ENCODE measurements around the gene TNIP2.
"Not testable (repeated sequence)": the region's sequence is repeated elsewhere in the genome, so short reads cannot be mapped to it uniquely, and the experiment has no call there.

Gene TNIP2

DNA sequence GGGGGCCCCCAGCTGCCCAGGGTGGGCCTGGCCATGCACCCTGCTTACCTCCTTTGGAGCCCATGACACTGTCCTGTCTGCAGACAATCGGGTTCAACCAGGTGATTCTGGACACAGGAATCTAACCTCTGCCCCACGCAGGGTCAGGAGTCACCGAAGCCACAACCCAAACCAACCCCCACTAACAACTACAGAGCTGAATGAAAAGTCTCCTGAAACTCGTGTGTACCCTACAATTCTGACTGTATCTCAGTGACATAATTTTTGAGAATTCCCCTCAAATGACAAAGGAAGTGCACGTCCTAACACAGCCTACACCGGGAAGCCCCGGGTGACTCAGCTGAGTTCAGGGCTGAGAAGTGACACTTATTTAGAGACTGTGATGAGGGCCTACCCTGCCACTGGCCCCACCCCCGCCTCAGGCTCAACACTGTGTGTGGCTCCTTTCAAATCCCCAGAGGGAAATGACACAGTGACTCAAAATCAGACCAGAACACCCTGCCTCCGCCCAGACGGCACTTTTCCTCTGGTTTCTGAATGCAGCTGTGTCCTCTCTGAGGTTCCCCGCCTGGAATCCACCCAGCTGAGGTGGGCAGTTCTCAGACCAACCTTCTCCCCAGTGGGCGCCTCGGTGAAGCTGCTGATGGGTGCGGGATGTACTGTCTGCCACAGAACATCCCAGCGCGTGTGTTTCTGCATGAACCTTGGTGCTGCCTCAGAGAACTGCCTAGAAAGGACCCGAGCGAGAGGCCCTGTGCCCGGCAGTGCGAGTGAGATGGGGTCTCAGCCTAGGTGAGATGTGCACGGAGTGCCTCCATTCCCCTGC lies 9.9 kb downstream of the TNIP2 start:
- DNase-seq (ENCODE audit: insufficient read length, low spot score) (peak; percentile 84), FAIRE-seq (peak; percentile 100)

DNA sequence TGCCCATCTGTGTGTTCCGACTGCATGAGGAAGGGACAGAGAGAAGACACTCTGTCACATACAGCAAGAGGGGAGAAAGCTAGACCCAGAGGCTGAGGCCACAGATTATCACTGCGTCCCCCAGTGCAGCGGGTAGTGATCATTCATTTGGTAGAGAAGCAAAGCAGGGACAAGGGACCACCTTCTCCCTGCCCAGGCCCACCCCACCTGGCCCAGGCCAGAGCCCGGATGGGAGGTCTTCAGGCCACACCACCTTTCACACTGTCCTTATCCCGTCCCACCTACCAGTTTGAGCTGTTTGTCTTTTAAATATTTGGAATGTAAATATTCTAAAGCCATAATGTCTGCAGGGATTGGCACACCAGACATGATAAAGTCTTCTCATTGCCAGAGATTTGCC lies 10.6 kb downstream of the TNIP2 start:
- no peak for DNase-seq (ENCODE audit: insufficient read length, low spot score)
- FAIRE-seq = peak; percentile 44

DNA sequence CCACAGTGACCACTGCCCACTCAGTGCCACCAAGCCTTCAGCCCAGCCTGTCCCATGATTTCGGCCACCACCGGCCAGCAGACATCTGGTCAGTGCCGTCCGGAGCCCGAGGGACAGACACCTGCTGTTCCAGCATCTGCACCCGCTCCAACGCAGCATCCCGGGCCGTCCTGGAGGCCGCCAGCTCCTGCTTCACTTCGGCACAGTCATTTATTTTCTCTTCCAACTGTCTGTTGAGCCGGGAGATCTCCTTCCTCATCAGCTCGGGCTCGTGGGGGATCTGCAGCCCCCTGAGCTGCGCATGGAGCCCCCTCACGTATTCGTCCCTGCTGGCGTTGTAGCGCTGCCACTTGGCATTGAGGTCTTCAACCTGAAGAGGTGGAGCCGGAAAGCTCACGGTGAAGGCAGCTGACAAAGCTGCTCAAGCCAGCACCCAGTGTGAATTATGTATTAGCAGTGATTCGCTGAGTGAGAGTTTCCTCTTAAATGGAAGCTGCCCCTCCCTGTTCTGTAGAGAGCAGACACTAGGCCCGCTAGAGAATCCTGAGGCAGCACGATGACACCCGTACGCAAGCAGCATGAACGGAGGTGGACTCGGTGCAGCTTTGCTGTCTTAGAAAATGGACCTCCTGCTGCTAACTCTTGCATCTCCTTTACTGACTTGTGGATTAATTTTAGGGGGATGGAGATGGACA lies 11.4 kb downstream of the TNIP2 start:
- FAIRE-seq = no peak

DNA sequence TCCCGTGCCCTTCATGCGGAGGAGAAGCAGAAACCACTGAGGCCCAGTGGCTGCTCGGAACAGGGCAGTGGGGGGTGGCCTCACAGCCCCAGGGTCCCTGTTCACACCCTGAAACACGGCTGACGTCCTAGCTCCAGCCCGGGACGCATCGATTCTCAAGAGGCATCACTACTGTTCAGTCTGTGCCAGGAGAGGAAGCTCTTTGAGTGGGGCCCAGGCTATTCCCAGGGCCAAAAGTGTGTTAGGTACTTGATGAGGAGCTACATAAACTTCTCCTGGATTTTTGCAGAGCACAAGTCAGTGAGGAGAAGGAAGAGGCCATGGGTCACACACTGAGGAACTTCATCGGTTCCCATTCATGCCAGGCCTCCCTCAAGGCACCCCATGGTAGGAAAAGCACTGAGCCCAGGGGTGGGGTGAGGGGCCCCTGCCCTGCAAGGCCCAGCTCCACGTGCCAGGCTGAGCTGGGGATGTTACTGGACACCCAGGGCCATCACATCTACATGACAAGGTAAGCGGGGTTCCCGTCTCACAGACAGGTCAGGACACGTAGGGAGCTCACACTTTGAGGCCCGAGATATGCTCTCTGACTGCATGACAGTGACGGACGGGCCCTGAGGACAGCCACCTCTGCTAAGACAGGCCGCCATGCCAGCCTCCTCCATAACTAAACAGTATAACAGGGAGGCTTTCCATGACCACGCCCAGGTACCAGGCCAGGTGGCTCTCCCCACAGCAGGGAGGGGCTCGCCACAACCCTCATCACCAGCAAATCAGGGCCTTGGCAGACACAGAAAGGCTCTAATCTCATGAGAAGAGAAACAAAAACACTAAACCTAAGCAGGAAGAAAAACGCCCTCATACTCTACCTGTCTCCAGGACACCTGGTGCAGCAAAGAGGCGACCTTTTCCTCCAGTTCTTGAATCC lies 12.4 kb downstream of the TNIP2 start:
- DNase-seq (ENCODE audit: insufficient read length, low spot score) (no peak), FAIRE-seq (no peak)

More for the DNA sequence above, 11.4 kb downstream of the TNIP2 start:
- no peak for DNase-seq (ENCODE audit: insufficient read length, low spot score)

DNA sequence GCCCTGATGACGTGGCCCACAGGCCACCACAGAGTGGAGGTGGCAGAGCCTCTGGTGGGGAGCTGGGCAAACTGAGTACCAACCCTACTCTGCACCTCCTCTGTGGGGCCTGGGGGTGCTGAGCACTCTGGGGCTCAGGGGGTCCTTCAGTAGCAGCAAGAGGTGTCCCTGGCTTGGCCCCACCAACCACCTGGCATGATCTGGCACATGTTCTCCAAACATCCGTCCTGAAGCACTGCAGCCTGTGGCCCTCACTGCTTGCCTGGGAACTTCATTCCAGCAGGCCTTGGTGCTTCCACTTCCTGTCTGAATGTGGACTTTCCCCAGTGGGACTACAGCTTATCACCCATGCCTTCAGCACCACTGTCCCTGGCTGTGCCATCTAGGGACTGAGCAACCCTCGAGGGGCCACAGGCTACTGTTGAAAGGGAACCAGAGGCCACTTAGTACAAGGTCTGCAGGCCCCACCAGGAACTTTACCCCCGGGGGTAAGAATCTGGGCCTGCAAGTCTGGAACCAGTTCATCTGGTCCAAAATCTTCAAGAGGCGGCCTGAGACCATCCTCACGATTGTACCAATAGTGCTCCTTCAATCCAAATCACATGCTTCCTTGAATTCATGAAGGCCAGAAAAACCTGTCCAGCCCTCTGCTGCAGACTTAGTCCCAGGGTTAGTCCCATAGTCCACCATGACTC lies 13.2 kb downstream of the TNIP2 start:
- DNase-seq (ENCODE audit: insufficient read length, low spot score) (no peak), FAIRE-seq (no peak)

DNA sequence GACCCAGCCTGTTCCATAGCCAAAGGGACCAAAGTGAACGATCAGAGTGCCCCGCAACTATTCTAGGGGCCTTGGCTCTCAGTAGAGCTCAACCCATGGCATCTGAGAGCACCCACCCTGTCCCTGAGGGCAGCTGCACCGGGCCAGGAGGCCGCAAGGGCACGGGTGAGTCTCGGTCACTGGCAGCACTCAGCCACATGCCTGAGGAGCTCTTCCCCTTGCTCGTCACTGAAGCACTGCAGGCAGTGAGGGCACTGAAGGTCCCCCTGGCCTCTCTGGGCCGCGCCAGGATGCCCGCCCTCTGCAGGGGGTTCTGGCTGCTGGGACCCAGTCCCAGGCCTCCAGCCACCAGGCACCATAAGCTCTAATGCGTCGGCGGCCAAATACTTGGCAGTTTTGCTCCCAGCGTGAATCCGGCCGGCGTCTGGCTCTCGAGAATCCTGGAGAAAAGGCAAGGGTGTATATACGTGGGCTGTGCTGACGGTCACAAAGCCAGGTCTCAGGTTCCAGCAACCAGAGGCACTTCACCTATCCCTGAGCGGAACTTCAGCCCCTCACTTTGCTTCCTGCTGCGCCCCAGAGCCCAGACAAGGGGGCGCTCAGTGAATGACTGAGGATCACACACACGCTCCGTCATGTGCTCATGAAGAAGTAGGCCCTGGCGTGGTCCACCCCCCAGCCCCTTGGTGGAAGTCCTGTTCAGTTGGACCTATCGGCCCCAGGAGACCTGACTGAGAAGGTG lies 13.9 kb downstream of the TNIP2 start:
- FAIRE-seq = no peak
- DNase-seq (ENCODE audit: insufficient read length, low spot score) = no peak

DNA sequence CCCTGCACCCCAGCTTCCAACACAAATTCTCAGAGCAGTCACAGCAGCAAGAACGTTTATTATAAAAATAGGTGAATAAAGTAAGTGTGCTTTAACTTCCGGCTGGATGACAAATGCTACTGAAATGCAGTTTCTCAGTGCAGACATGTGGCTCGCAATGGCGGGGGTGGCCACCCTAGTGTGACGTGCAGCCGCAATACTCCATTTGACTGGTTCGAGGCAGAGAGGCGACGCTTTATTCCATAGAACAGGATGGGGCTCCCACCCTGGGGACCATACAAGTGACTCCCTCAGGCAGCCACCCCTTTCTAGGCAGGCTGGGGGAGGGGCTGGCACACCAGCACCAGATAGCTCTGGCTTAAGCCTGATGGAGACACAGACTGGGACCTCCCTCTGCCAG lies 14.5 kb downstream of the TNIP2 start:
- FAIRE-seq (no peak), DNase-seq (ENCODE audit: insufficient read length, low spot score) (no peak)

DNA sequence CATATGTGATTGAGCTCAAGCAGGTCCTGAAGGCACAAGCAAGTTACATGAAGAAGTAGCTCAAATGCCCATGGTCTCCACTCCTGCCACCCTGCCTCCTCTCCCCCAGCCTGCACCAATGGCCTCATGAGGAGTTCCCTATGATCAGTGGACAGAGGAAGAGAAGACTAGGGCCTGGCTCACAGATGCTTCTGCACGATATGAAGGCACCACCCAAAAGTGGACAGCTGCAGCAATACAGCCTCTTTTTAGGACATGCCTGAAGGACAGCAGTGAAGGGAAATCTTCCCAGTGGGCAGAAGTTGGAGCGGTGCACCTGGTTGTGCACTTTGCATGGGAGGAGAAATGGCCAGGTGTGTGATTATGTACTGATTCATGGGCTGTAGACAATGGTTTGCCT lies 17.8 kb downstream of the TNIP2 start:
- not testable (repeated sequence) for DNase-seq (ENCODE audit: insufficient read length, low spot score); FAIRE-seq

DNA sequence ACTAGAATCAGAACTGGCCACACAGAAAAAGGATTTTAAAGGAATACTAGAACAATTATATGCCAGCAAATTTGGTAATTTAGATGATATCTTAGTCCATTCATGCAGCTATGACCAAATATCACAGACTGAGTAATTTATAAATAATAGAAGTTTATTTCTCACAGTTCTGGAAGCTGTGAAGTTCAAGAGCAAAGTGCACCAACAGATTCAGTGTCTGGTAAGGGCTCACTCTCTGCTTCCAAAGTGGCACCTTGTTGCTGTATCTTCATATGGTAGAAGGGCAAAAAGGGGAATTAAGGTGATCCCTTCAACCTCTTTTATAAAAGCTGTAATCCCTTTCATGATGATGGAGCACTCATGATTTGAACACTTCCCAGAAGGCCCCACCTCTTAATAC lies 20.3 kb downstream of the TNIP2 start:
- FAIRE-seq (no peak), DNase-seq (ENCODE audit: insufficient read length, low spot score) (no peak)

DNA sequence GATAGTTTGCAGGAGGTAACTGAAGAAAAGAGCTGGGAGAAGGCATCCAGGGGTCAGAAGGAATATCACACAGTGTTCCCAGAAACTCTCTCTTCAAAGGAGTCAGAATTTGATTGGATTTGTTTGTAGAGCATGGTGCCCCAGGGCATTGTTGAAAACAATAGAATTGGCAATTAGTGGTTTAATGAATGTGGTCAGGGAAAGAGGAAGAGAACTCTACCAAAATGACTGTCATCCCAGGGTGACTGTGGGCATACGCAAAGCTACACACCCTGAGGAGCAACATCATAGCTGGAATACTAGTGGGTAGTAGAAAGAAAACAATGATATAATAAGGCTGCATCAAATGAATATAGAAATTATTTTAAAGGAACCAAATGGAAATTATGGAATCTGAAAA lies 21.5 kb downstream of the TNIP2 start:
- FAIRE-seq (peak; percentile 55), DNase-seq (ENCODE audit: insufficient read length, low spot score) (no peak)

DNA sequence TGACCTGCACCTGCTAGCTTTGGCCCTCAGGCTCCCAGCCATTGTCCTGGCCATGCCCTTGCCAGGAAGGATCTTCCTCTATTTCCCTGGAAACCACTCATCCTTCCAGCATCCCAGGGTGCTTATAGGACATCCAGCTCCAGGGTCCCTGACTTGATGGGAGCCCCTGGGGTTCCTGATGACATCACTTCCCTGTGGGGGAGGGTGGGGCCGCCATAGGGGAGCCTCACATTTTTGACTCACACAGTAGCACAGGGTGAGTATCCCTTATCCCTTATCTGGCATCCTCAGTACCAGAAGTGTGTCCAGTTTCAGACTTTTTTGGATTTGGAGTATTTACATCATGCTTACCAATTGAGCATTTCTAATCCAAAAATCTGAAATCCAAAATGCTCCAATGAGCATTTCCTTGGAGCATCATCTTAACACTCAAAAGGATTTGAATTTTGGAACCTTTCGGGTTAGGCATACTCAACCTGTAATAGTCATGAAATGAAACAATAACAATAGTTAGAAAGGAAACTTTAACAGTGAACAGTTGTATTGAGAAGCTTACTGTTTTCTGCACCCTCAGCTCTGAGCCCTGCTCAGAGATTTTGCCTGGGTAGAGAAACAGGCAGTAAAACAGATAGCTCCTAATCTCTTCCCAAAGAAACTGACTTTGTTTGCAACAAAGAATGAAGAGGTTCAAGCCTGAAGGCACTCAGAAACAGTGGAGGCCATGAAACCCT lies 22.1 kb downstream of the TNIP2 start:
- DNase-seq (ENCODE audit: insufficient read length, low spot score) = no peak
- no peak for FAIRE-seq

DNA sequence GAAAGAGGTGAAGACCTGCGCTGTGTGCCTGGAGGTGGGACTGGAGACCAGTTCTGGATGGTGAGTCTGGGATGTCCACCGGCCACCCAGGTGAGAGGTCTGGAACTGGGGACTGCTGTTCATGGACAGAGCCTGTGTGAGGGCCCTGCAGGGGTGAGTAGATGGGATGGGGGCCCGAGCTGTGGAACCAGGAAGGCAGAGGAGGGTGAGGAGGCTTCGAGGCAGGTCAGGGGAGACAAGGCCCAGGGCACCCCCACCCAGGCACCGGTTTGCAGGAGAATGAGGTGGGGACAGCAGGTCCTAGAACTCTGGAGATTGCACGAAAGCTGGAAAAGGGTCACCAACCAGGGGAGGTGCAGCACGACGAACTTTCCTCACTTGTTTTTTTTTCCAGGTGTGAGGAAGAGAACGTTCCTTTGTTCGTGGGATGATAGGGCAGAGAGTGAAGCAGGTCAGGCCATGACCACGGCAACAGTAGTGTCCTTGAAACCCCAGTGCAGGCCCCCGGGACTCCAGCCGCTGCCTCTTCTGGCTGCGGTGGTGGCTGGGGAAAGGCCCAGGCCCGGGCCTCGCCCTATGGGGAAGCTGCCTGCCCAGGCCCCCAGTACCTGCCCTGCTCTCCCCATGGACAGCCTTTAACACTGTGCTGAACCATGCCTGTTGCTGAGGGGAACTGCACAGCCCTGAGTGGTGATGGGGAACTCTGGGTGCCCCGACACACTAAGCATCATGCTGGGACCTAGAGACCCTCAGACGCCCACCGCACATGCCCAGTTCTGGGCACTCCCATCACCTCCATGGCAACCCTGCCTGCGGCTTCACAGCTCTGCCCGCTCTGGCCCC lies 22.9 kb downstream of the TNIP2 start:
- FAIRE-seq (no peak), DNase-seq (ENCODE audit: insufficient read length, low spot score) (no peak)

DNA sequence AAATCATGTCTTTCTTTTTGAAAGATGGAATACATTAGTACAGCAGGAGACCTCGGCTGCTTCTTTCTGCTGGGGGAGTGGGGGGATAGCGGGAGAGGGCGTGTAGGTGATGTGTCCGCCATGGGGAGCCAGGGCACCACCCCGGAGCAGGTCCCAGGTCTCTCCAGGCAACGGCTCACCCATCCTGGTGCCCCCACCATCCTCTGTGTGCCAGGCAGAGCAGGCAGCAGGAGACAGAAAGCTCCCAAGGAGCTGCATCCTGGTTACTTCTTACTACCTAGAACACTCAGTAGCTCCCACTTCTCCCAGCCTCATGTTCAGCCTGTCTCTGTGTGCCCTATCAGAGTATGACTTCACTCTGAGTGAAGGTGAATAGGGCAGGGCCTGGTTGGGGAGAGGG lies 23.6 kb downstream of the TNIP2 start:
- DNase-seq (ENCODE audit: insufficient read length, low spot score) (no peak), FAIRE-seq (no peak)

DNA sequence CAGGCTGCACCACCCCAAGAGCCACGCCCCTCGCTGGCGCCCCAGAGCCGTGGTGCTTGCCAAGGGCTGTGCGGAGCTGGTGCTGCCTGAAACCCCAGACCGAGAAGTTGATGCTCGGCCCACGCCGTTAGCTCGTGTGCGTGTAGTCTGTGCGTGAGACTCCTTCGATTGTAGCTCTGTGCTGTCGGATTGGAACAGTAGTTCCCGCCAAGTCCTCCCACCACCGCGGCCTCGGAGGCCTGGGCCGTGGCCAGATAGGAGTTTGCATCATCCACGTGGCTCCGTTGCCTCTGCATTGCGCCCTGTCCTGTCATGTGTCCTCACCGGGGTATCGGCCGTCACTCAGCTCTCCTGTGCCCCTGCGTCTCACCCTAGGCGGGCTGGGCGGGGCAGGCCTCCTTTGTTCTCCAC lies 24.2 kb downstream of the TNIP2 start:
- no peak for FAIRE-seq
- DNase-seq (ENCODE audit: insufficient read length, low spot score) = no peak

DNA sequence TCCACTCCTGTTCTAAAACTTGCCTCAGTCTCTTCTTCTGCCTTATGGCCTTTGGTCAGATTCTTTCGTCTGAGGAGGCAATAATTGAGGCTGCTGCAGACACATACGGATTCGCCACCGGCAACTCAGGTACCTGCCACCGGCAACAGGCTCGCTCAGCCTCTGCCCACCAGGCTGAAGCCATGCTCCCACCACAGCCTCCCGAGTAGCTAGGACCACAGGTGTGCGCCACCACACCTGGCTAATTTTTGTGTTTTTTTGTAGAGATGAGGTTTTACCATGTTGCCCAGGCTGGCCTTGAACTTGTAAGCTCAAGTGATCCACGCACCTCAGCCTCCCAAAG lies 26.6 kb downstream of the TNIP2 start:
- DNase-seq (ENCODE audit: insufficient read length, low spot score) (no peak), FAIRE-seq (no peak)

DNA sequence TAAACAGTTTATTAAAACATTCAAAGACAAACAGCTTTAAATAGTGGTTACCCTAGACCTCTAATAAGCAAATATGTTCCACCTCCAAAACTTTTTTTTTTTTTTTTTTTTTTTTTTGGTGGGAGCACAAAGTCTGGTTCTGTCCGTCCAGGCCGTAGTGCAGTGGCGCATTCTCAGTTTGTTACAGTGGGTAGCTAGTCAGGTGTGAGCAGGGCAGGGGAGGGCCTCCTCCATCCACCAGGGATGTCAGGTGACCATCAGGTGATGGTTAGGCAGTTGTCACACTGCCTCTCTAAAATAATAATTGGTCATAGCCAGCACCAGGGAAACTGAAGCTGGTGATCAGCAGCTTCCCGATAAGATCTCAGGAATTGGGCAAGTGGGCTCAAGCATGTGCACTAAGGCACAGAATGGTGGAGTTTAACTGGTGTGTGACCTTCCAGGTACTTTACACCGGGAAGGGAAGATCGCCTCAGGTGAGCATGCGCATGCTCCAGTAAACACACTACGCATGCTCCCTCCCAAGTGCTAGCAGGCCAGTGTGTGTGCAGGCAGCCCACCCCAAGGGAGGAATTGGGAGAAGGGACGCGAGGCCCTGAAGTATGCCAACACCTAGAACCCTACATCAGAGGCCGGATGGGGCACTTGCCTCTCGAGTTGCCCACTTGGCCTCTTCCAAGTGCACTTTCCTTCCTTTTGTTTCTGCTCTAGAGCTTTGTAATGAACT lies 27.2 kb downstream of the TNIP2 start:
- no peak for DNase-seq (ENCODE audit: insufficient read length, low spot score)
- FAIRE-seq = no peak

DNA sequence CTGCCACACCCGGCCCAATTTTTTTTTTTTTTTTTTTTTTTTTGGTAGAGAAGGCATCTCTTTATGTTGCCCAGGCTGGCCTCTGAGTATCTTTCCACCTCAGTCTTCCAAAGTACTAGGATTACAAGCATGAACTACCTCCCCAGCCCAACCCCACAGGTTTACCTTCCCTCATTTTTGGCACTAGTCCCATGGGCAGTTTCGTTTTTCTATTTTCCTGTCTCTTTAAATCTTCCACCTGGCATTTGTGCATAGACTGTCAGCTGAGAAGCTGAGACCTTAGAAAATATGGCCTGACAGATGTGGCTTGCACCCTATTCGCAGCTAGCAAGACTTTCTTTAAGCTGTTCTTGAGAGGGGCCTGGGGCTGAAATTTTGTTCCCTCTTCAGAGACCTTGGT lies 27.9 kb downstream of the TNIP2 start:
- FAIRE-seq (no peak), DNase-seq (ENCODE audit: insufficient read length, low spot score) (no peak)

DNA sequence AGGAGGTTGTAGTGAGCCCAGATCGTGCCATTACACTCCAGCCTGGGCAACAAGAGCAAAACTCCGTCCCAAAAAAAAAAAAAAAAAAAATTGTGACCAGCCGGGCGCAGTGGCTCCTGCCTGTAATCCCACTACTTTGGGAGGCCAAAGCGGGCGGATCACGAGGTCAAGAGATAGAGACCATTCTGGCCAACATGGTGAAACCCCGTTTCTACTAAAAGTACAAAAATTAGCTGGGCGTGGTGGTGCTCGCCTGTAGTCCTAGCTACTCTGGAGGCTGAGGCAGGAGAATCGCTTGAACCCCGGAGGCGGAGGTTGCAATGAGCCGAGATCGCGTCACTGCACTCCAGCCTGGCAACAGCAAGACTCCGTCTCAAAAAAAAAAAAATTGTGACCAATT lies 29.3 kb downstream of the TNIP2 start:
- not testable (repeated sequence) for DNase-seq (ENCODE audit: insufficient read length, low spot score); FAIRE-seq

Data from GM19239 (cell line).